HepG2 (cell line): Measurements from ENCODE around the gene NR2F6. TPM values are rescaled to one million over a fixed set of nuclear protein-coding genes. Genes with fewer than 3 reads are reported as not detected.

Experiments used
- ARNT2 ChIP-seq: sonication (generic); formaldehyde crosslinking; IDR thresholded peaks from 2 replicates; pipeline ENCODE4 v1.8.0; 2022; ENCODE audit warnings: mild to moderate bottlenecking, low read depth, missing genetic modification reagents, moderate library complexity
- ASH2L ChIP-seq: fragments of 300-600, 200-600 bp; sonication (generic); IDR thresholded peaks from 2 replicates; pipeline ENCODE4 v1.7.0; 2017; ENCODE audit warnings: low read depth, mild to moderate bottlenecking, moderate library complexity, mixed read lengths, low read length; ENCODE audit not compliant: insufficient read length
- CBX1 ChIP-seq: IDR thresholded peaks from one replicate; pipeline ENCODE4 v1.6.1; 2016; ENCODE audit warnings: antibody characterized with exemption, low read depth
- CHD2 ChIP-seq: IDR thresholded peaks from 2 replicates; pipeline ENCODE4 v1.6.1; 2011; ENCODE audit warnings: low read depth, low read length, improper control_type of control experiment
- FLYWCH1 ChIP-seq: sonication (generic); formaldehyde crosslinking; IDR thresholded peaks from 2 replicates; pipeline ENCODE4 v1.8.1; 2023; ENCODE audit warnings: mild to moderate bottlenecking, missing genetic modification reagents
- GTF3A ChIP-seq: sonication (generic); formaldehyde crosslinking; conservative IDR thresholded peaks from 2 replicates; pipeline ENCODE4 v1.4.0; 2020; ENCODE audit warnings: mild to moderate bottlenecking, missing genetic modification reagents
- RXRB ChIP-seq: IDR thresholded peaks from 2 replicates; pipeline ENCODE4 v1.6.1; 2016; ENCODE audit warnings: borderline replicate concordance, missing genetic modification reagents, missing compliant biosample characterization
- SRSF1 ChIP-seq: fragments of 200-400 bp; formaldehyde crosslinking; optimal IDR thresholded peaks from 2 replicates; pipeline ENCODE3; 2017; ENCODE audit warnings: mild to moderate bottlenecking, low read depth, low read length, moderate library complexity
- STAT5B ChIP-seq: sonication (generic); formaldehyde crosslinking; IDR thresholded peaks from 2 replicates; pipeline ENCODE4 v1.4.0; 2020; ENCODE audit warnings: missing genetic modification reagents
- XRCC5 ChIP-seq: fragments of 200-400 bp; formaldehyde crosslinking; optimal IDR thresholded peaks from 2 replicates; pipeline ENCODE3; 2017; ENCODE audit warnings: mild to moderate bottlenecking, low read length
- ZBTB20 ChIP-seq: sonication (generic); formaldehyde crosslinking; IDR thresholded peaks from 2 replicates; pipeline ENCODE4 v1.8.1; 2023; ENCODE audit warnings: missing genetic modification reagents, low read depth, mild to moderate bottlenecking, borderline replicate concordance
- ZIK1 ChIP-seq: sonication (generic); formaldehyde crosslinking; IDR thresholded peaks from 2 replicates; pipeline ENCODE4 v1.5.0; 2020; ENCODE audit warnings: mild to moderate bottlenecking, low read depth, missing genetic modification reagents, borderline replicate concordance
- ZMYM4 ChIP-seq: sonication (generic); formaldehyde crosslinking; IDR thresholded peaks from 2 replicates; pipeline ENCODE4 v1.8.1; 2023; ENCODE audit warnings: mild to moderate bottlenecking, missing genetic modification reagents
- ZNF20 ChIP-seq: sonication (generic); formaldehyde crosslinking; IDR thresholded peaks from 2 replicates; pipeline ENCODE4 v1.4.0; 2020; ENCODE audit warnings: mild to moderate bottlenecking, moderate library complexity, missing genetic modification reagents
- ZNF224 ChIP-seq: sonication (generic); formaldehyde crosslinking; IDR thresholded peaks from 2 replicates; pipeline ENCODE4 v1.5.0; 2020; ENCODE audit warnings: mild to moderate bottlenecking, missing genetic modification reagents
- ZNF326 ChIP-seq: sonication (generic); formaldehyde crosslinking; IDR thresholded peaks from 2 replicates; pipeline ENCODE4 v1.4.0; 2020; ENCODE audit warnings: missing genetic modification reagents, borderline replicate concordance
- ZNF678 ChIP-seq: sonication (generic); formaldehyde crosslinking; IDR thresholded peaks from 2 replicates; pipeline ENCODE4 v1.4.0; 2020; ENCODE audit warnings: mild to moderate bottlenecking, missing genetic modification reagents
- ZNF75D ChIP-seq: sonication (generic); formaldehyde crosslinking; IDR thresholded peaks from 2 replicates; pipeline ENCODE4 v1.8.1; 2023; ENCODE audit warnings: missing genetic modification reagents, mild to moderate bottlenecking, borderline replicate concordance
- polyA plus RNA-seq, 8 experiments: library from polyadenylated mRNA; depleted of rRNA in 3 of 8; stranded (reverse) in 7 of 8; unstranded in 1 of 8; fragments of >200 nt; fragmentation: Illumina TruSeq in 4 of 8; extraction: Trizol in 4 of 8; gene quantifications; 2 replicates each; pipeline versions ENCODE4 v1.2.1 to v1.2.3, GENCODE V29; 2011 to 2016; ENCODE audit warnings: low read depth in 4 of 8, missing spikeins in 1 of 8, mixed read lengths in 1 of 8; ENCODE audit not compliant: insufficient read depth in 1 of 8
- total RNA-seq, 5 experiments: library from RNA; depleted of rRNA; stranded (reverse); fragments of >200 nt; fragmentation: Illumina TruSeq; extraction: Trizol; gene quantifications; 2 replicates each; pipeline ENCODE4 v1.2.3, GENCODE V29; 2016; ENCODE audit warnings: low read depth in 1 of 5
- TF ChIP-seq, protein P1 (sequence below): sonication (generic); formaldehyde crosslinking; IDR thresholded peaks from 2 replicates; pipeline ENCODE4 v1.4.0; 2020; ENCODE audit warnings: missing genetic modification reagents, mild to moderate bottlenecking, borderline replicate concordance
- TF ChIP-seq, protein P2 (sequence below): sonication (generic); formaldehyde crosslinking; IDR thresholded peaks from 2 replicates; pipeline ENCODE4 v1.5.0; 2020; ENCODE audit warnings: mild to moderate bottlenecking, missing genetic modification reagents
- TF ChIP-seq, protein P3 (sequence below): sonication (generic); formaldehyde crosslinking; IDR thresholded peaks from 2 replicates; pipeline ENCODE4 v1.8.0; 2022; ENCODE audit warnings: mild to moderate bottlenecking, missing genetic modification reagents, moderate library complexity
- TF ChIP-seq, protein P4 (sequence below): conservative IDR thresholded peaks from 2 replicates; pipeline ENCODE4 v1.6.1; 2018; ENCODE audit warnings: missing genetic modification reagents

NR2F6 gene
- total and polyA plus RNA-seq, 2 of the 13 experiments (the other 11 are each of a cell fraction or from before 2014, with no cell fraction given): 30.9 to 72.4 TPM

DNA sequence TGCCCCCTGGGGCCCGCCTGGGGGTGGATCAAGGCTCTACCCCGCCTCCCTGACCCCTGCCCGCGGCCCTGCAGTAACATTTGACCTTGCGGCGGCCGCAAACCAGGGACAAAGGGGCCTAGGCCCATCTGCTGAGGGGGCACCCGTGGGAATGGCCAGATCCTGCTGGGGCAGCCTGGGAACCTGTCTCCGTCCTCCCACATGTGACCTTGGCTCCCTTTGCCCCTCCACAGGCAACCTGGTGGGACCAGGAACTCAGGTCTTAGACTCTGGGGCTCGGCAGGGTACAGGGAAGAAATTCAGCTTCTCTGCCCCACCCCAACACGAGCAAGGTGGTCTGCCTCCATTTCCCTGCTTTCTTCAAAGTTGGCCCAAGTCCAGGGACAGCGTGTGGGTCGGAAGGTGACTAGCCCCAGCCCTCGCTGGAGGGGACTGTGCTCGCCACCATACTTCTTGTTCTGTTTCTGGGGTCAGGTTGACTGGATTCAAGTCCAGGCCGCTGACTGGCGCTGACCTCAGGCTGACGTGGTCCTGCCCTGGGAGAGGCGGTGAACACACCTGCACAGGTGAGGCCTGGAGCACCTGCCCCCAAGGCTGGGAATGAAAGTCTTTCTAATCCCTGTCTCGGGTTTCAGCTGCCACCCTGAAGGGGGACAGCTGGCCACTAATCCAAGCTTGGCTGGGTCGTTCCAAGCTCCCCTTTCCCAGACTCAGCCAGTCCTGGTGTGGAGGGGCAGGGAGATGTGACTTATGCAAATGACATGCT lies 2.5 kb upstream of the NR2F6 start (continued):
- TF ChIP-seq ASH2L (peak; percentile 65), CHD2 (peak; percentile 18; the same call in 1 of the 2 replicates), GTF3A (no peak), ZNF224 (CRISPR knock-in tag) (peak; percentile 55; the same call in 1 of the 2 replicates), XRCC5 (peak; percentile 43), ZNF20 (CRISPR knock-in tag) (0 out of 2 replicates have a peak, but pooled peaks have one; percentile 72), SRSF1 (no peak), CBX1 (no peak), ZBTB20 (CRISPR knock-in tag) (0 out of 2 replicates have a peak, but pooled peaks have one; percentile 55), ZMYM4 (CRISPR knock-in tag) (peak; percentile 70), STAT5B (CRISPR knock-in tag) (no peak), ZNF75D (CRISPR knock-in tag) (no peak), ZNF326 (no peak), FLYWCH1 (CRISPR knock-in tag) (no peak), ZIK1 (CRISPR knock-in tag) (no peak), ARNT2 (CRISPR knock-in tag) (peak; percentile 77), RXRB (peak; percentile 98), ZNF678 (peak; percentile 57; the same call in 1 of the 2 replicates)
- TF ChIP-seq, protein P1, sequence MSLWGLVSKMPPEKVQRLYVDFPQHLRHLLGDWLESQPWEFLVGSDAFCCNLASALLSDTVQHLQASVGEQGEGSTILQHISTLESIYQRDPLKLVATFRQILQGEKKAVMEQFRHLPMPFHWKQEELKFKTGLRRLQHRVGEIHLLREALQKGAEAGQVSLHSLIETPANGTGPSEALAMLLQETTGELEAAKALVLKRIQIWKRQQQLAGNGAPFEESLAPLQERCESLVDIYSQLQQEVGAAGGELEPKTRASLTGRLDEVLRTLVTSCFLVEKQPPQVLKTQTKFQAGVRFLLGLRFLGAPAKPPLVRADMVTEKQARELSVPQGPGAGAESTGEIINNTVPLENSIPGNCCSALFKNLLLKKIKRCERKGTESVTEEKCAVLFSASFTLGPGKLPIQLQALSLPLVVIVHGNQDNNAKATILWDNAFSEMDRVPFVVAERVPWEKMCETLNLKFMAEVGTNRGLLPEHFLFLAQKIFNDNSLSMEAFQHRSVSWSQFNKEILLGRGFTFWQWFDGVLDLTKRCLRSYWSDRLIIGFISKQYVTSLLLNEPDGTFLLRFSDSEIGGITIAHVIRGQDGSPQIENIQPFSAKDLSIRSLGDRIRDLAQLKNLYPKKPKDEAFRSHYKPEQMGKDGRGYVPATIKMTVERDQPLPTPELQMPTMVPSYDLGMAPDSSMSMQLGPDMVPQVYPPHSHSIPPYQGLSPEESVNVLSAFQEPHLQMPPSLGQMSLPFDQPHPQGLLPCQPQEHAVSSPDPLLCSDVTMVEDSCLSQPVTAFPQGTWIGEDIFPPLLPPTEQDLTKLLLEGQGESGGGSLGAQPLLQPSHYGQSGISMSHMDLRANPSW (CRISPR knock-in tag): no peak
- TF ChIP-seq, protein P2, sequence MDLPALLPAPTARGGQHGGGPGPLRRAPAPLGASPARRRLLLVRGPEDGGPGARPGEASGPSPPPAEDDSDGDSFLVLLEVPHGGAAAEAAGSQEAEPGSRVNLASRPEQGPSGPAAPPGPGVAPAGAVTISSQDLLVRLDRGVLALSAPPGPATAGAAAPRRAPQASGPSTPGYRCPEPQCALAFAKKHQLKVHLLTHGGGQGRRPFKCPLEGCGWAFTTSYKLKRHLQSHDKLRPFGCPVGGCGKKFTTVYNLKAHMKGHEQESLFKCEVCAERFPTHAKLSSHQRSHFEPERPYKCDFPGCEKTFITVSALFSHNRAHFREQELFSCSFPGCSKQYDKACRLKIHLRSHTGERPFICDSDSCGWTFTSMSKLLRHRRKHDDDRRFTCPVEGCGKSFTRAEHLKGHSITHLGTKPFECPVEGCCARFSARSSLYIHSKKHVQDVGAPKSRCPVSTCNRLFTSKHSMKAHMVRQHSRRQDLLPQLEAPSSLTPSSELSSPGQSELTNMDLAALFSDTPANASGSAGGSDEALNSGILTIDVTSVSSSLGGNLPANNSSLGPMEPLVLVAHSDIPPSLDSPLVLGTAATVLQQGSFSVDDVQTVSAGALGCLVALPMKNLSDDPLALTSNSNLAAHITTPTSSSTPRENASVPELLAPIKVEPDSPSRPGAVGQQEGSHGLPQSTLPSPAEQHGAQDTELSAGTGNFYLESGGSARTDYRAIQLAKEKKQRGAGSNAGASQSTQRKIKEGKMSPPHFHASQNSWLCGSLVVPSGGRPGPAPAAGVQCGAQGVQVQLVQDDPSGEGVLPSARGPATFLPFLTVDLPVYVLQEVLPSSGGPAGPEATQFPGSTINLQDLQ (CRISPR knock-in tag): peak; percentile 66; the same call in 1 of the 2 replicates
- TF ChIP-seq, protein P3, sequence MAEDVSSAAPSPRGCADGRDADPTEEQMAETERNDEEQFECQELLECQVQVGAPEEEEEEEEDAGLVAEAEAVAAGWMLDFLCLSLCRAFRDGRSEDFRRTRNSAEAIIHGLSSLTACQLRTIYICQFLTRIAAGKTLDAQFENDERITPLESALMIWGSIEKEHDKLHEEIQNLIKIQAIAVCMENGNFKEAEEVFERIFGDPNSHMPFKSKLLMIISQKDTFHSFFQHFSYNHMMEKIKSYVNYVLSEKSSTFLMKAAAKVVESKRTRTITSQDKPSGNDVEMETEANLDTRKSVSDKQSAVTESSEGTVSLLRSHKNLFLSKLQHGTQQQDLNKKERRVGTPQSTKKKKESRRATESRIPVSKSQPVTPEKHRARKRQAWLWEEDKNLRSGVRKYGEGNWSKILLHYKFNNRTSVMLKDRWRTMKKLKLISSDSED (CRISPR knock-in tag): no peak
- TF ChIP-seq, protein P4, sequence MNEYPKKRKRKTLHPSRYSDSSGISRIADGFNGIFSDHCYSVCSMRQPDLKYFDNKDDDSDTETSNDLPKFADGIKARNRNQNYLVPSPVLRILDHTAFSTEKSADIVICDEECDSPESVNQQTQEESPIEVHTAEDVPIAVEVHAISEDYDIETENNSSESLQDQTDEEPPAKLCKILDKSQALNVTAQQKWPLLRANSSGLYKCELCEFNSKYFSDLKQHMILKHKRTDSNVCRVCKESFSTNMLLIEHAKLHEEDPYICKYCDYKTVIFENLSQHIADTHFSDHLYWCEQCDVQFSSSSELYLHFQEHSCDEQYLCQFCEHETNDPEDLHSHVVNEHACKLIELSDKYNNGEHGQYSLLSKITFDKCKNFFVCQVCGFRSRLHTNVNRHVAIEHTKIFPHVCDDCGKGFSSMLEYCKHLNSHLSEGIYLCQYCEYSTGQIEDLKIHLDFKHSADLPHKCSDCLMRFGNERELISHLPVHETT (CRISPR knock-in tag): no peak; the same call in 1 of the 2 replicates
